ENCODE measurements around the gene EFL1. TPM values are rescaled to one million over a fixed set of nuclear protein-coding genes. Genes with fewer than 3 reads are reported as not detected.

EFL1 gene
- total and polyA plus RNA-seq, 8 donors = 2.3 to 9.7 (median 7.3) TPM

GRCh38 chr15:82159922-82160321 is 102.6 kb downstream of the EFL1 start:
- intact Hi-C loops (cut with DNase I) = no loop called here
- TF ChIP-seq, protein P1, sequence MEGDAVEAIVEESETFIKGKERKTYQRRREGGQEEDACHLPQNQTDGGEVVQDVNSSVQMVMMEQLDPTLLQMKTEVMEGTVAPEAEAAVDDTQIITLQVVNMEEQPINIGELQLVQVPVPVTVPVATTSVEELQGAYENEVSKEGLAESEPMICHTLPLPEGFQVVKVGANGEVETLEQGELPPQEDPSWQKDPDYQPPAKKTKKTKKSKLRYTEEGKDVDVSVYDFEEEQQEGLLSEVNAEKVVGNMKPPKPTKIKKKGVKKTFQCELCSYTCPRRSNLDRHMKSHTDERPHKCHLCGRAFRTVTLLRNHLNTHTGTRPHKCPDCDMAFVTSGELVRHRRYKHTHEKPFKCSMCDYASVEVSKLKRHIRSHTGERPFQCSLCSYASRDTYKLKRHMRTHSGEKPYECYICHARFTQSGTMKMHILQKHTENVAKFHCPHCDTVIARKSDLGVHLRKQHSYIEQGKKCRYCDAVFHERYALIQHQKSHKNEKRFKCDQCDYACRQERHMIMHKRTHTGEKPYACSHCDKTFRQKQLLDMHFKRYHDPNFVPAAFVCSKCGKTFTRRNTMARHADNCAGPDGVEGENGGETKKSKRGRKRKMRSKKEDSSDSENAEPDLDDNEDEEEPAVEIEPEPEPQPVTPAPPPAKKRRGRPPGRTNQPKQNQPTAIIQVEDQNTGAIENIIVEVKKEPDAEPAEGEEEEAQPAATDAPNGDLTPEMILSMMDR (IDR thresholded peaks at IDR 0.05) = no peak
- peak in 1 of 4 donors; percentile 36 for ATAC-seq

DNA sequence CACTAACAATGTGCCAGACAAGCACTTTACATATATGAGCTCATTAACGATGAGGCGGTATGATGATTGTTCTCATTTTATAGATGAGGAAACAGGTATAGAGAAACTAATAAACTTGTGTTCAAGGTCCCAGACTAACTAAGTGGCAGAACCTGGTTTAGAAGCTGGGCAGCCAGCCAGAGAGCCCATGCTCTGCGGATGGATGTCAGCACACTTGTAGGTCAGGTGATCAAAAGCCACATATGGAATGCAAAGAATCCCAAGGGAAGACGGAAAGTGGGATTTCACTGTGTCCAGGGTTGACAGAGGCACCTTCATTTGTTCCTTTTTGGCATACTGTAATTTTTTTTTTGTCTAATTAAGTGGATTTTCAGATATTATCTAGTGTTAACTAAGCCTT is 103.7 kb downstream of the EFL1 start:
- 86 to 93% methylated on average over 4 of the region's 4 CpGs for WGBS, 2 donors
- intact Hi-C loops (cut with DNase I) = no loop called here
- DNase-seq (no peak), ATAC-seq (no peak), FAIRE-seq (no peak)
- Histone ChIP-seq H3K27me3 (no peaks in the 10 kb centered on the region), H3K4me1 (no peaks in the 10 kb centered on the region), H3K36me3 (peaks cover 0 to 10% (median 3%) of the 10 kb centered on the region in 3 donors), H3K9me3 (no peaks in the 10 kb centered on the region), H3K27ac (no peak overlapping the region), H3K4me3 (no peak overlapping the region)
- TF ChIP-seq, protein P1 (IDR thresholded peaks at IDR 0.05) = no peak

More at GRCh38 chr15:82159922-82160321, 102.6 kb downstream of the EFL1 start:
- no peak overlapping the region for H3K4me3 ChIP-seq
- H3K27ac ChIP-seq = no peak overlapping the region
- DNase-seq = no peak
- H3K9me3 ChIP-seq = no peaks in the 10 kb centered on the region
- H3K27me3 ChIP-seq = no peaks in the 10 kb centered on the region
- H3K4me1 ChIP-seq = no peaks in the 10 kb centered on the region
- 98% methylated on average over 2 of the region's 2 CpGs for WGBS, 2 donors
- H3K36me3 ChIP-seq = peaks cover 0 to 10% (median 3%) of the 10 kb centered on the region in 3 donors
- no peak for FAIRE-seq

- Histone ChIP-seq H3K4me3 (no peak overlapping the region), H3K9me3 (no peaks in the 10 kb centered on the region), H3K36me3 (peaks cover 0 to under 1% (median 0%) of the 10 kb centered on the region in 3 donors), H3K4me1 (peaks cover 3 to 8% (median 7%) of the 10 kb centered on the region in 3 donors), H3K27ac (no peak overlapping the region), H3K27me3 (no peaks in the 10 kb centered on the region)
- TF ChIP-seq, protein P1 (IDR thresholded peaks at IDR 0.05) = no peak
- intact Hi-C loops (cut with DNase I) = no loop called here
- 31 to 33% methylated on average over 1 of the region's 1 CpG for WGBS, 2 donors
- ATAC-seq (peak in 3 of 4 donors; percentile 40 to 78 (median 73)), DNase-seq (no peak), FAIRE-seq (no peak)
Observed at GRCh38 chr15:82150645-82151044, 111.9 kb downstream of the EFL1 start.

DNA sequence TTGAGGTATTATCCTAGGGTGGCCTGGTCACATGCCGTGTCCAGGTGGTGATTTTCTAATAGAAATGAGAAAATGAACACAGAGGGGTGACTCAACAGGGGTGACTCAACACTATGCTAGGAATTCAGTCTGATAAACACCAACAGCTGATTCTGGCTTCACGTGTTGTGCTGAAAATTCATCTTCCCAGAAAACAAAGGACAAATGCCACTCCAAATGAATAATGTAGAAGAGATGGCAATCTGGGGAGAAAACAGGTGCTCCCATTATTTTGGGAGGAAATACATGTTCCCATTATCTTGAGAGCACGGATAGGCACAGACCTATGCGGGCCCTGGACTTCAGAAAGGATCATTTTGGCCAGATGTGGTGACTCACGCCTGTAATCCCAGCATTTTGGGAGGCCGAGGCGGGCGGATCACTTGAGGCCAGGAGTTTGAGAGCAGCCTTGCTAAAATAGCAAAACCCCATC is 115.5 kb downstream of the EFL1 start:
- Histone ChIP-seq H3K36me3 (no peaks in the 10 kb centered on the region), H3K27ac (no peak overlapping the region), H3K27me3 (no peaks in the 10 kb centered on the region), H3K9me3 (no peaks in the 10 kb centered on the region), H3K4me1 (peaks cover 3 to 8% (median 7%) of the 10 kb centered on the region in 3 donors), H3K4me3 (no peak overlapping the region)
- intact Hi-C loops (cut with DNase I) = no loop called here
- ATAC-seq (peak in 3 of 4 donors; percentile 64 to 91 (median 84)), DNase-seq (peak in 2 of 6 donors; percentile 13 to 19), FAIRE-seq (no peak)
- WGBS, 2 donors = 87 to 90% methylated on average over 8 of the region's 8 CpGs
- TF ChIP-seq, protein P1 (IDR thresholded peaks at IDR 0.05) = no peak

DNA sequence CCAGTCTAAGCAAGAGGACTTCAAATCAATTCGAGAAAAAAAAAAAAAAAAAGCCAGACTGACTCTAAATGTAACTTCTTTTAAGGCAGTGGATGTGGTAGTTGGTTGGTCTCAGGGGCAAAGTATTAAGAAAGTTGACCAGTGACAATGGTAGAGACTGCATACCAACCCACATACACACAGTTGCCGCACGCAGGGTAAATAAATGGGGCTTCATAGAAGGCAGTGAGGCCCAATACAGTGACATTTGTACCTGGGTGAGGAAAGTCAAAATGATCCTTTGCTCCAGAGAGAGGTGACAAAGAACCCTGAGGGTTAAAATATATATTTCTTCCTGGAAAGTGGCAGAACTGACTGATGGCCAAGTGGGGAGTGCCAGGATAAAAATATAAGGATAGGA is 116.0 kb downstream of the EFL1 start:
- intact Hi-C loops (cut with DNase I) = no loop called here
- no peak for FAIRE-seq
- no peaks in the 10 kb centered on the region for H3K36me3 ChIP-seq
- no peaks in the 10 kb centered on the region for H3K9me3 ChIP-seq
- no peak for DNase-seq
- no peak for ATAC-seq
- peaks cover 3 to 8% (median 7%) of the 10 kb centered on the region in 3 donors for H3K4me1 ChIP-seq
- no peaks in the 10 kb centered on the region for H3K27me3 ChIP-seq
- no peak overlapping the region for H3K4me3 ChIP-seq
- TF ChIP-seq, protein P1 (IDR thresholded peaks at IDR 0.05) = no peak
- WGBS, 2 donors = 92 to 96% methylated on average over 3 of the region's 3 CpGs
- peak overlapping the region in 1 of 4 donors; percentile 26 for H3K27ac ChIP-seq
